RPMI7951 (cell line): Measurements from ENCODE around the gene TCEAL3. TPM values are rescaled to one million over a fixed set of nuclear protein-coding genes. Genes with fewer than 3 reads are reported as not detected.

Experiments
- total RNA-seq: library from RNA; depleted of rRNA; stranded (reverse); fragments of >200 nt; shearing (Covaris generic); gene quantifications from 2 replicates; pipeline ENCODE4 v1.2.3, GENCODE V29; 2014; rRNA removed

Gene TCEAL3
- total RNA-seq, 1 experiment from 2014 or later: 17.8 TPM

Other genes with a start within 250 kb of the TCEAL3 start
- 181 and 203 TPM in 2 replicates for gene BEX3, start 231.4 kb upstream of the TCEAL3 start, total RNA-seq
- not detected in 2 replicates for gene RAB40A, start 88.5 kb upstream of the TCEAL3 start, total RNA-seq
- 32.1 and 38.1 TPM in 2 replicates for gene TCEAL4, start 22.4 kb upstream of the TCEAL3 start, total RNA-seq
- 25.8 and 28.5 TPM in 2 replicates for gene TCEAL1, start 21.0 kb downstream of the TCEAL3 start, total RNA-seq
- gene MORF4L2, start 78.7 kb downstream of the TCEAL3 start, total RNA-seq: 402 and 542 TPM in 2 replicates
- gene TMEM31, start 102.9 kb downstream of the TCEAL3 start, total RNA-seq: not detected in 2 replicates
- 3.1 and 3.3 TPM in 2 replicates for gene PLP1, start 168.9 kb downstream of the TCEAL3 start, total RNA-seq
- gene RAB9B, start 224.3 kb downstream of the TCEAL3 start, total RNA-seq: under 0.01 TPM in 1 of 2 replicates, not detected in the other